GM12878 (cell line): ENCODE data around the gene CLDN9. TPM values are rescaled to one million over a fixed set of nuclear protein-coding genes. Genes with fewer than 3 reads are reported as not detected.

Experiments
- BMI1 ChIP-seq: fragments of 450-650 bp; IDR thresholded peaks from 2 replicates; pipeline ENCODE4 v1.6.1; 2016; ENCODE audit warnings: mild to moderate bottlenecking, moderate library complexity, borderline replicate concordance
- CUX1 ChIP-seq: IDR thresholded peaks from 2 replicates; pipeline ENCODE4 v1.6.1; 2012; ENCODE audit warnings: improper control_type of control experiment, low read depth, low read length; ENCODE audit not compliant: insufficient replicate concordance
- PKNOX1 ChIP-seq: fragments of 450-650 bp; IDR thresholded peaks from 2 replicates; pipeline ENCODE4 v1.6.1; 2016; ENCODE audit warnings: mild to moderate bottlenecking
- STAT1 ChIP-seq: fragments of 450-650 bp; conservative IDR thresholded peaks from 2 replicates; pipeline ENCODE4 v1.6.1; 2014; ENCODE audit warnings: antibody characterized with exemption, mild to moderate bottlenecking
- TCF3 ChIP-seq: IDR thresholded peaks from 2 replicates; pipeline ENCODE4 v1.6.1; 2012; ENCODE audit warnings: low read depth, mild to moderate bottlenecking, low read length, borderline replicate concordance; ENCODE audit not compliant: insufficient read depth
- polyA plus RNA-seq, 11 experiments: library from polyadenylated mRNA; depleted of rRNA in 4 of 11; unstranded in 6 of 11; stranded (reverse) in 5 of 11; fragments of >200 nt; fragmentation: Nextera tagmentation in 4 of 11; fragmentation: Illumina TruSeq in 1 of 11; extraction: Ambion mirVana in 4 of 11; extraction: Trizol in 1 of 11; gene quantifications; 1 replicate in 1 of 11; 2 replicates in 10 of 11; pipeline versions ENCODE4 v1.2.1 to v1.2.3, GENCODE V29; 2011 to 2016; ENCODE audit warnings: inconsistent platforms in 2 of 11, missing spikeins in 2 of 11, low read depth in 1 of 11
- total RNA-seq, 4 experiments: library from RNA; depleted of rRNA in 3 of 4; stranded (reverse); fragments of >200 nt in 3 of 4; fragmentation: Illumina TruSeq in 1 of 4; extraction: Trizol in 1 of 4; gene quantifications; 2 replicates each; pipeline versions ENCODE4 v1.2.1 to v1.2.3, GENCODE V29; 2013 to 2021
- TF ChIP-seq, protein P1 (sequence below): IDR thresholded peaks from 2 replicates; pipeline ENCODE4 v1.6.1; 2012; ENCODE audit warnings: low read length, inconsistent platforms

The CLDN9 gene
- total and polyA plus RNA-seq, 10 of the 15 experiments (the other 5 are each of a cell fraction or from before 2014, with no cell fraction given): not detected

- TF ChIP-seq CUX1: no peak
- no peak for TF ChIP-seq STAT1
- no peak for TF ChIP-seq BMI1
- TF ChIP-seq, protein P1, sequence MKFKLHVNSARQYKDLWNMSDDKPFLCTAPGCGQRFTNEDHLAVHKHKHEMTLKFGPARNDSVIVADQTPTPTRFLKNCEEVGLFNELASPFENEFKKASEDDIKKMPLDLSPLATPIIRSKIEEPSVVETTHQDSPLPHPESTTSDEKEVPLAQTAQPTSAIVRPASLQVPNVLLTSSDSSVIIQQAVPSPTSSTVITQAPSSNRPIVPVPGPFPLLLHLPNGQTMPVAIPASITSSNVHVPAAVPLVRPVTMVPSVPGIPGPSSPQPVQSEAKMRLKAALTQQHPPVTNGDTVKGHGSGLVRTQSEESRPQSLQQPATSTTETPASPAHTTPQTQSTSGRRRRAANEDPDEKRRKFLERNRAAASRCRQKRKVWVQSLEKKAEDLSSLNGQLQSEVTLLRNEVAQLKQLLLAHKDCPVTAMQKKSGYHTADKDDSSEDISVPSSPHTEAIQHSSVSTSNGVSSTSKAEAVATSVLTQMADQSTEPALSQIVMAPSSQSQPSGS: no peak
- no peak for TF ChIP-seq PKNOX1
- TF ChIP-seq TCF3: no peak
Observed at GRCh38 chr16:3035289-3035971, 22.7 kb downstream of the CLDN9 start (continued).
